ENCODE measurements around the gene FOXF1. TPM values are rescaled to one million over a fixed set of nuclear protein-coding genes. Genes with fewer than 3 reads are reported as not detected.

Gene FOXF1
- total RNA-seq, 2 donors from 2014 or later, result not detected

GRCh38 chr16:86545481-86545880 is 35.2 kb downstream of the FOXF1 start:
- Histone ChIP-seq H3K9ac (ENCODE audit: extremely low read depth, low read length, poor library complexity, severe bottlenecking) (no peak overlapping the region), H3K4me3 (ENCODE audit: low read length) (no peak overlapping the region), H3K9me3 (ENCODE audit: control insufficient read depth, low read length) (no peaks in the 10 kb centered on the region), H3K27ac (ENCODE audit: low read depth, low read length) (no peak overlapping the region), H3K4me1 (ENCODE audit: control insufficient read depth, insufficient read depth, low read length) (no peaks in the 10 kb centered on the region), H3K36me3 (ENCODE audit: control insufficient read depth, insufficient read depth, low read length) (peaks cover 59% of the 10 kb centered on the region), H3K27me3 (ENCODE audit: control insufficient read depth, insufficient read depth, low read length, poor library complexity, severe bottlenecking) (no peaks in the 10 kb centered on the region)
- no peak overlapping the region for H3K27ac Mint-ChIP-seq
- H3K36me3 Mint-ChIP-seq (ENCODE audit: low read depth), result peaks cover 23% of the 10 kb centered on the region
- DNase-seq, result no peak
- no peaks in the 10 kb centered on the region for H3K27me3 Mint-ChIP-seq (ENCODE audit: insufficient read depth)
- H3K9me3 Mint-ChIP-seq, result no peaks in the 10 kb centered on the region
- no peak for TF ChIP-seq CTCF (conservative IDR thresholded peaks at IDR 0.05)
- 79 to 95% methylated on average over 4 to 12 of the region's 12 CpGs for WGBS, 2 experiments (ENCODE audit: insufficient coverage in 1 of 2, insufficient read length in 1 of 2)
- no peaks in the 10 kb centered on the region for H3K4me1 Mint-ChIP-seq
- H3K4me3 Mint-ChIP-seq, result no peak overlapping the region

DNA sequence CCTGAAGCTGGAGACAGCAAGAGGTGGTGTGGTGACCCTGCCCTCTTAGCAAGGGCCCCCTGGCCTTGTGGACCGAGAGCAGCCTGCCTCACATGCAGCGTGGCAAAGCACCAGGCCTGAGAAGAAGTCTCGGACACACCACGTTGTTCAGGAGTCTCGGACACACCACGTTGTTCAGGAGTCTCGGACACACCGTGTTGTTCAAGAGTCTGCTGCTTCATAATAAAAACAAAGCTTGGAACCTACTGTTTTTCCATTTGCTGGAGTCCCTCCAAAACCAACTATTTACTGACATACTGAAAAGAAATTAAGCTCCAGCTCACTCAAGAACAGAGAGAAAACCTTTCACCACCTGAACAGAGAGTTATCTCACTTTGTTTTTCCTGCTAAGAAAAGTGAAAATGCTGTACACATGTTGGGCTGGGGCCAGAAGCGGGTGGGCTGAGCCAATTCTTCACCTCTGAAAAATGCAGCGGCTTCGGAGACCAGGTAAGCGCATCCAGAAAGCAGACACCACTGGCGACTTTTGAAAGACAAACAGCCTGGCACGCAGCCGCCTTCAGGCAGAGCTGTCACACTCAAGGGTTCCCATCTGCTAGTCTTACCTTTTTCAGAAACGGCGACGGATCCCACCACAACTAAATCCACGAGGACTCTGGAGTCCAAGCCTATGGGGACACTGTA is 35.8 kb downstream of the FOXF1 start:
- no peak for DNase-seq
- no peak overlapping the region for H3K27ac Mint-ChIP-seq
- H3K36me3 ChIP-seq (ENCODE audit: control insufficient read depth, insufficient read depth, low read length), result peaks cover 54% of the 10 kb centered on the region
- no peak overlapping the region for H3K27ac ChIP-seq (ENCODE audit: low read depth, low read length)
- no peak for TF ChIP-seq CTCF (conservative IDR thresholded peaks at IDR 0.05)
- peaks cover 18% of the 10 kb centered on the region for H3K36me3 Mint-ChIP-seq (ENCODE audit: low read depth)
- WGBS, 2 experiments (ENCODE audit: insufficient coverage in 1 of 2, insufficient read length in 1 of 2), result 95% methylated on average over 19 of the region's 19 CpGs
- H3K9me3 Mint-ChIP-seq, result no peaks in the 10 kb centered on the region
- no peak overlapping the region for H3K9ac ChIP-seq (ENCODE audit: extremely low read depth, low read length, poor library complexity, severe bottlenecking)
- no peaks in the 10 kb centered on the region for H3K4me1 Mint-ChIP-seq
- H3K4me3 ChIP-seq (ENCODE audit: low read length), result no peak overlapping the region
- H3K4me3 Mint-ChIP-seq, result no peak overlapping the region
- no peaks in the 10 kb centered on the region for H3K27me3 ChIP-seq (ENCODE audit: control insufficient read depth, insufficient read depth, low read length, poor library complexity, severe bottlenecking)
- H3K27me3 Mint-ChIP-seq (ENCODE audit: insufficient read depth), result no peaks in the 10 kb centered on the region
- H3K4me1 ChIP-seq (ENCODE audit: control insufficient read depth, insufficient read depth, low read length), result no peaks in the 10 kb centered on the region
- H3K9me3 ChIP-seq (ENCODE audit: control insufficient read depth, low read length), result no peaks in the 10 kb centered on the region

GRCh38 chr16:86546638-86547013 is 36.3 kb downstream of the FOXF1 start:
- H3K36me3 ChIP-seq (ENCODE audit: control insufficient read depth, insufficient read depth, low read length), result peaks cover 54% of the 10 kb centered on the region
- no peak overlapping the region for H3K9ac ChIP-seq (ENCODE audit: extremely low read depth, low read length, poor library complexity, severe bottlenecking)
- no peaks in the 10 kb centered on the region for H3K4me1 ChIP-seq (ENCODE audit: control insufficient read depth, insufficient read depth, low read length)
- no peak overlapping the region for H3K4me3 ChIP-seq (ENCODE audit: low read length)
- Mint-ChIP-seq H3K27me3 (ENCODE audit: insufficient read depth) (no peaks in the 10 kb centered on the region), H3K4me3 (no peak overlapping the region), H3K36me3 (ENCODE audit: low read depth) (peaks cover 18% of the 10 kb centered on the region), H3K9me3 (no peaks in the 10 kb centered on the region), H3K4me1 (no peaks in the 10 kb centered on the region), H3K27ac (no peak overlapping the region)
- 91 to 92% methylated on average over 4 to 8 of the region's 8 CpGs for WGBS, 2 experiments (ENCODE audit: insufficient coverage in 1 of 2, insufficient read length in 1 of 2)
- no peak overlapping the region for H3K27ac ChIP-seq (ENCODE audit: low read depth, low read length)
- TF ChIP-seq CTCF (conservative IDR thresholded peaks at IDR 0.05), result no peak
- no peaks in the 10 kb centered on the region for H3K9me3 ChIP-seq (ENCODE audit: control insufficient read depth, low read length)
- H3K27me3 ChIP-seq (ENCODE audit: control insufficient read depth, insufficient read depth, low read length, poor library complexity, severe bottlenecking), result no peaks in the 10 kb centered on the region
- DNase-seq, result no peak

Data from endodermal cell (in vitro differentiated cells).